Measurements from ENCODE around the gene HNRNPC. TPM values are rescaled to one million over a fixed set of nuclear protein-coding genes. Genes with fewer than 3 reads are reported as not detected.

HNRNPC gene
- polyA plus RNA-seq, 2 of the 4 experiments (the other 2 are of a cell fraction) = 1,057 to 1,069 TPM

GRCh38 chr14:21269252-21270046, at the start of gene HNRNPC (continued):
- no peak for TF ChIP-seq SMC3 (IDR thresholded peaks at IDR 0.05)
- TF ChIP-seq CBX2 (IDR thresholded peaks at IDR 0.05; ENCODE audit: borderline replicate concordance, low read depth) = no peak
- TF ChIP-seq JUN (IDR thresholded peaks at IDR 0.05) = peak; percentile 95 to 96
- peak; percentile 93; the same call in 1 of the 3 replicates for TF ChIP-seq BCL3 (IDR thresholded peaks at IDR 0.05)
- no peak for TF ChIP-seq RCOR1 (IDR thresholded peaks at IDR 0.05; ENCODE audit: low read depth, low read length)
- TF ChIP-seq RAD21 (conservative IDR thresholded peaks at IDR 0.05 in 1 of 2, IDR thresholded peaks at IDR 0.05 in 1 of 2) = no peak
- TF ChIP-seq ATOH8 (CRISPR knock-in tag; IDR thresholded peaks at IDR 0.05; ENCODE audit: low read depth) = no peak
- no peak for TF ChIP-seq POLR2AphosphoS2 (conservative IDR thresholded peaks at IDR 0.05; ENCODE audit: low read length)
- no peak for TF ChIP-seq FOXS1 (CRISPR knock-in tag; IDR thresholded peaks at IDR 0.05)
- TF ChIP-seq EHF (CRISPR knock-in tag; IDR thresholded peaks at IDR 0.05) = no peak
- TF ChIP-seq HOXA7 (CRISPR knock-in tag; IDR thresholded peaks at IDR 0.05) = no peak
- no peak for TF ChIP-seq CHD4 (IDR thresholded peaks at IDR 0.05; ENCODE audit: borderline replicate concordance)
- no peak; the same call in 1 of the 2 replicates for TF ChIP-seq REST (IDR thresholded peaks at IDR 0.05)
- TF ChIP-seq TFCP2L1 (CRISPR knock-in tag; IDR thresholded peaks at IDR 0.05) = no peak
- no peak for TF ChIP-seq USF2 (IDR thresholded peaks at IDR 0.05)
- TF ChIP-seq HOXB5 (CRISPR knock-in tag; IDR thresholded peaks at IDR 0.05) = no peak
- no peak for TF ChIP-seq BHLHE40 (IDR thresholded peaks at IDR 0.05; ENCODE audit: low read depth, low read length)
- TF ChIP-seq PBX3 (IDR thresholded peaks at IDR 0.05) = peak; percentile 99
- TF ChIP-seq CEBPB (IDR thresholded peaks at IDR 0.05) = peak in 1 of 2 experiments; percentile 74; a peak in 2 of 4 replicates
- TF ChIP-seq KDM1A (IDR thresholded peaks at IDR 0.05; ENCODE audit: low read depth) = no peak
